OCI-LY1 (cell line): ENCODE measurements around the gene KLHDC7B.

Source experiments
- H2AFZ ChIP-seq: fragments of 200-600 bp; sonication (generic), shearing (Covaris generic); 2 replicates; pipeline ENCODE4 v1.6.0; 2014; ENCODE audit warnings: antibody characterized with exemption, mild to moderate bottlenecking, low read length
- H3F3A ChIP-seq: fragments of 200-600 bp; sonication (generic), shearing (Covaris generic); 2 replicates; pipeline ENCODE4 v1.6.0; 2014; ENCODE audit warnings: mild to moderate bottlenecking, antibody characterized with exemption, low read length, moderate library complexity; ENCODE audit not compliant: insufficient read depth
- H3K27ac ChIP-seq: fragments of 200-600 bp; sonication (generic); 2 replicates; pipeline ENCODE4 v1.5.1; 2014; ENCODE audit warnings: low read length, mixed run types, mild to moderate bottlenecking, low read depth; ENCODE audit not compliant: poor library complexity, severe bottlenecking
- H3K27me3 ChIP-seq: fragments of 200-600 bp; sonication (generic); 2 replicates; pipeline ENCODE4 v1.6.0; 2014; ENCODE audit warnings: antibody characterized with exemption, mild to moderate bottlenecking, low read length, moderate library complexity; ENCODE audit not compliant: insufficient read depth
- H3K36me3 ChIP-seq: fragments of 200-600 bp; sonication (generic); 2 replicates; pipeline ENCODE4 v1.6.1; 2014; ENCODE audit warnings: mild to moderate bottlenecking, antibody characterized with exemption, low read length, moderate library complexity, mixed read lengths; ENCODE audit not compliant: insufficient read depth
- H3K4me1 ChIP-seq: fragments of 200-600 bp; sonication (generic); 2 replicates; pipeline ENCODE4 v1.5.1; 2014; ENCODE audit warnings: mild to moderate bottlenecking, low read length, moderate library complexity; ENCODE audit not compliant: insufficient read depth, severe bottlenecking
- H3K4me2 ChIP-seq: fragments of 200-600 bp; sonication (generic), shearing (Covaris generic); 2 replicates; pipeline ENCODE4 v1.6.1; 2014; ENCODE audit warnings: low read length
- H3K4me3 ChIP-seq: fragments of 200-600 bp; sonication (generic); 2 replicates; pipeline ENCODE4 v1.5.1; 2014; ENCODE audit warnings: low read length, low read depth, mild to moderate bottlenecking, mixed read lengths; ENCODE audit not compliant: poor library complexity, severe bottlenecking
- H3K79me2 ChIP-seq: fragments of 200-600 bp; shearing (Covaris generic); 2 replicates; pipeline ENCODE4 v1.6.1; 2016; ENCODE audit warnings: mixed run types, low read length, mixed read lengths; ENCODE audit not compliant: insufficient read depth
- H3K9ac ChIP-seq: fragments of 200-600 bp; sonication (generic), shearing (Covaris generic); 2 replicates; pipeline ENCODE4 v1.6.1; 2014; ENCODE audit warnings: mild to moderate bottlenecking, low read length, mixed read lengths
- H3K9me2 ChIP-seq: fragments of 200-600 bp; sonication (generic), shearing (Covaris generic); 2 replicates; pipeline ENCODE4 v1.6.1; 2014; ENCODE audit warnings: low read depth, mild to moderate bottlenecking, low read length, mixed read lengths
- H3K9me3 ChIP-seq: fragments of 200-600 bp; shearing (Covaris generic); 2 replicates; pipeline ENCODE4 v1.6.1; 2014; ENCODE audit warnings: low read length, mixed read lengths
- H4K20me1 ChIP-seq: fragments of 200-600 bp; sonication (generic), shearing (Covaris generic); 2 replicates; pipeline ENCODE4 v1.6.0; 2016; ENCODE audit warnings: mild to moderate bottlenecking, low read length; ENCODE audit not compliant: insufficient read depth
- CTCF ChIP-seq: fragments of 200-600 bp; sonication (generic), shearing (Covaris generic); IDR thresholded peaks from 2 replicates; pipeline ENCODE4 v1.5.1; 2017; ENCODE audit warnings: mild to moderate bottlenecking, antibody characterized with exemption, low read length, moderate library complexity, mixed read lengths
- EZH2 ChIP-seq: fragments of 200-600 bp; sonication (generic), shearing (Covaris generic); IDR thresholded peaks from 2 replicates; pipeline ENCODE4 v1.8.0; 2017; ENCODE audit warnings: borderline replicate concordance, mixed run types, mild to moderate bottlenecking, antibody characterized with exemption, low read length, moderate library complexity, mixed read lengths

The KLHDC7B gene

GRCh38 chr22:50562523-50563412, 17.1 kb downstream of the KLHDC7B start, which contains the start of gene SYCE3:
SYCE3 (minus strand) TSS chr22:50562919; CDS start chr22:50556405, 6,514 bp downstream.
- no peak within 1 kb of the TSS for H3K27ac ChIP-seq
- no peaks in the 10 kb centered on the region for H3K9me2 ChIP-seq
- no peaks in the 10 kb centered on the region for H4K20me1 ChIP-seq
- TF ChIP-seq EZH2 (no peak), CTCF (peak; percentile 79)
- peaks cover 4% of the 10 kb centered on the region for H3K36me3 ChIP-seq
- H3K27me3 ChIP-seq, result peaks cover 5% of the 10 kb centered on the region; the same call in 1 of the 2 replicates
- H3F3A ChIP-seq, result no peaks in the 10 kb centered on the region
- H3K4me2 ChIP-seq, result peak within 1 kb of the TSS; percentile 89
- H3K4me1 ChIP-seq, result peaks cover 7% of the 10 kb centered on the region
- no peaks in the 10 kb centered on the region for H3K79me2 ChIP-seq
- no peaks in the 10 kb centered on the region for H3K9me3 ChIP-seq
- H3K4me3 ChIP-seq, result peak within 1 kb of the TSS; percentile 63
- peak within 1 kb of the TSS; percentile 51 for H3K9ac ChIP-seq
- no peak within 1 kb of the TSS for H2AFZ ChIP-seq

GRCh38 chr22:50563413-50564160, 17.9 kb downstream of the KLHDC7B start:
- H4K20me1 ChIP-seq, result no peaks in the 10 kb centered on the region
- TF ChIP-seq CTCF (no peak), EZH2 (no peak)
- no peak overlapping the region for H3K27ac ChIP-seq
- H3F3A ChIP-seq, result no peaks in the 10 kb centered on the region
- no peaks in the 10 kb centered on the region for H3K79me2 ChIP-seq
- H3K4me2 ChIP-seq, result peak overlapping the region; percentile 89
- H3K4me3 ChIP-seq, result peak overlapping the region; percentile 63
- H3K9me2 ChIP-seq, result no peaks in the 10 kb centered on the region
- peaks cover 5% of the 10 kb centered on the region; the same call in 1 of the 2 replicates for H3K27me3 ChIP-seq
- H3K9ac ChIP-seq, result peak overlapping the region; percentile 51
- H2AFZ ChIP-seq, result no peak overlapping the region
- H3K9me3 ChIP-seq, result no peaks in the 10 kb centered on the region
- H3K36me3 ChIP-seq, result peaks cover 13% of the 10 kb centered on the region
- H3K4me1 ChIP-seq, result peaks cover 7% of the 10 kb centered on the region

GRCh38 chr22:50564289-50564688, 18.6 kb downstream of the KLHDC7B start:
- Histone ChIP-seq H3K79me2 (no peaks in the 10 kb centered on the region), H3K27ac (no peak overlapping the region), H3K9me2 (no peaks in the 10 kb centered on the region), H3K4me3 (no peak overlapping the region), H3K36me3 (peaks cover 19% of the 10 kb centered on the region), H3K9ac (no peak overlapping the region), H3K4me1 (peaks cover 7% of the 10 kb centered on the region), H3K27me3 (peaks cover 5% of the 10 kb centered on the region; the same call in 1 of the 2 replicates), H2AFZ (no peak overlapping the region), H3K9me3 (no peaks in the 10 kb centered on the region), H4K20me1 (no peaks in the 10 kb centered on the region), H3F3A (no peaks in the 10 kb centered on the region), H3K4me2 (no peak overlapping the region)
- TF ChIP-seq EZH2, result no peak
- TF ChIP-seq CTCF, result no peak
